ENCODE measurements around the gene SOHLH1. TPM values are rescaled to one million over a fixed set of nuclear protein-coding genes. Genes with fewer than 3 reads are reported as not detected.
"Not testable (repeated sequence)": the region's sequence is repeated elsewhere in the genome, so short reads cannot be mapped to it uniquely, and the experiment has no call there.

Gene SOHLH1
- total RNA-seq, 1 donor from 2014 or later = 0.18 TPM

DNA sequence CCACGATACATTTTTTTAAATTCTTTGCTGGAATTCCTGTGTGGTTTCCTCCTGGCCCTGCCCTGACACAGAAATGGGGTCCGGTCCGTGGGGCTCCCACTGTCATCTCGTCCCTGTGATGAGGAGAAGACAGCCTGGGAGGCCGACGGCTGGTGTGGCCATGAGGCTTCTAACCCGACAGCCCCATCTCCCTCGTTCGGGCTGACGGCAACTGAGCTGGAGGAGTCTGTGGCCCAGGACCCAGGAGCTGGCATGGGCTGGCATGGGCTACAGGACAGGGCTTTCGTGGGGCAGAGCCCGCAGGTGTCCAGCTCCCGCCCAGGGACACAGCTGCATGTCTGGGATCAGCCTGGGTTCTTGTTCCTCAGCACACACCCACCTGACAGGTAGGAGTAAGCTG, 22.4 kb downstream of the SOHLH1 start:
- no peaks in the 10 kb centered on the region for H3K4me1 Mint-ChIP-seq (ENCODE audit: unreplicated experiment)
- H3K27me3 Mint-ChIP-seq (ENCODE audit: unreplicated experiment) = peaks cover 13% of the 10 kb centered on the region
- no peak overlapping the region for H3K27ac Mint-ChIP-seq (ENCODE audit: unreplicated experiment)
- TF ChIP-seq CTCF (IDR thresholded peaks at IDR 0.05; ENCODE audit: unreplicated experiment) = no peak
- no peak for DNase-seq (ENCODE audit: low spot score)
- no peak overlapping the region for H3K4me3 Mint-ChIP-seq (ENCODE audit: unreplicated experiment)
- H3K9me3 Mint-ChIP-seq (ENCODE audit: unreplicated experiment) = no peaks in the 10 kb centered on the region
- no peaks in the 10 kb centered on the region for H3K36me3 Mint-ChIP-seq (ENCODE audit: low read depth, unreplicated experiment)

- Mint-ChIP-seq H3K36me3 (ENCODE audit: low read depth, unreplicated experiment) (no peaks in the 10 kb centered on the region), H3K4me1 (ENCODE audit: unreplicated experiment) (no peaks in the 10 kb centered on the region), H3K9me3 (ENCODE audit: unreplicated experiment) (no peaks in the 10 kb centered on the region), H3K27ac (ENCODE audit: unreplicated experiment) (no peak overlapping the region), H3K27me3 (ENCODE audit: unreplicated experiment) (peaks cover 8% of the 10 kb centered on the region), H3K4me3 (ENCODE audit: unreplicated experiment) (no peak overlapping the region)
- no peak for TF ChIP-seq CTCF (IDR thresholded peaks at IDR 0.05; ENCODE audit: unreplicated experiment)
- DNase-seq (ENCODE audit: low spot score) = no peak
These were observed 24.3 kb downstream of the SOHLH1 start for GRCh38 chr9:135674977-135675376.

GRCh38 chr9:135673941-135674340, 25.3 kb downstream of the SOHLH1 start:
- Mint-ChIP-seq H3K9me3 (ENCODE audit: unreplicated experiment) (no peaks in the 10 kb centered on the region), H3K36me3 (ENCODE audit: low read depth, unreplicated experiment) (peaks cover 4% of the 10 kb centered on the region), H3K27ac (ENCODE audit: unreplicated experiment) (no peak overlapping the region), H3K27me3 (ENCODE audit: unreplicated experiment) (peaks cover 10% of the 10 kb centered on the region), H3K4me3 (ENCODE audit: unreplicated experiment) (no peak overlapping the region), H3K4me1 (ENCODE audit: unreplicated experiment) (no peaks in the 10 kb centered on the region)
- DNase-seq (ENCODE audit: low spot score) = no peak
- TF ChIP-seq CTCF (IDR thresholded peaks at IDR 0.05; ENCODE audit: unreplicated experiment) = no peak

DNA sequence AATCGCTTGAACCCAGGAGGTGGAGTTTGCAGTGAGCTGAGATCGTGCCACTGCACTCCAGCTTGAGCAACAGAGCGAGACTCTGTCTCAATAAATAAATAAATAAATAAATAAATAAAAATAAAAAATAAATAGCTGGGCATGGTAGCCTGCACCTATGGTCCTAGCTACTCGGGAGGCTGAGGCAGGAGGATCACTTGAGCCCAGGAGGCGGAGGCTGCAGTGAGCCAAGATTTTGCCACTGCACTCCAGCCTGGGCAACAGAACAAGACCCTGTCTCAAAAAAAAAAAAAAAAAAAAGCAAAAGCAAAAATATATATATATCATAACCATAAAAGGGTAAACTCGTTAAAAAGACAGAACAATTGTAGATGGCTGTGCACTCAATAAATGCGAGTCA, 26.5 kb downstream of the SOHLH1 start:
- not testable (repeated sequence) for H3K4me3 Mint-ChIP-seq (ENCODE audit: unreplicated experiment); H3K9me3 Mint-ChIP-seq (ENCODE audit: unreplicated experiment); H3K36me3 Mint-ChIP-seq (ENCODE audit: low read depth, unreplicated experiment); H3K27ac Mint-ChIP-seq (ENCODE audit: unreplicated experiment); DNase-seq (ENCODE audit: low spot score); H3K4me1 Mint-ChIP-seq (ENCODE audit: unreplicated experiment)
- peaks cover 10% of the 10 kb centered on the region for H3K27me3 Mint-ChIP-seq (ENCODE audit: unreplicated experiment)

DNA sequence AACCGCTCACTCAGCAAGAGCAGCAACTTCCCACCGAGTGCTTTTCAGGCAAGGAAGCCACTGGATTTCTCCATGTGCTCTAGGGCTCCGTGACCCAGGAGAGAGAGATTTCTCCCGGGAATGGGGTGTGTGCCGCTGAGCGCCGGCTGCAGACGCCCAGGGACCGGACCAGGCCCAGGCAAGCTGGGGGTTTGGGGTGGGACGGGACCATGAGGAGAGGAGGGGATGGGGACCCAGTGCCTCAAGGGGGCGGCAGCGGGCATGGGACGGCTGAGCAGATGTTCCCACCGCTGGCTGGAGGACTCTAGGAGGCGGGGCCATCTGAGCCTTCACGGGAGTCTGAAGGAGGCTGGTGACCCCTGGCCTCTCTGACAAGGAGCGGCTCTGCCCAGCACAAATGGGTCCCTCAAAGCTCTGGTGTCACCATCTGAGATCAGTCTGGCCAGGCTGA, 27.7 kb downstream of the SOHLH1 start:
- Mint-ChIP-seq H3K27ac (ENCODE audit: unreplicated experiment) (no peak overlapping the region), H3K27me3 (ENCODE audit: unreplicated experiment) (peaks cover 7% of the 10 kb centered on the region), H3K4me1 (ENCODE audit: unreplicated experiment) (no peaks in the 10 kb centered on the region), H3K36me3 (ENCODE audit: low read depth, unreplicated experiment) (peaks cover 8% of the 10 kb centered on the region), H3K4me3 (ENCODE audit: unreplicated experiment) (no peak overlapping the region), H3K9me3 (ENCODE audit: unreplicated experiment) (no peaks in the 10 kb centered on the region)
- no peak for DNase-seq (ENCODE audit: low spot score)
- no peak for TF ChIP-seq CTCF (IDR thresholded peaks at IDR 0.05; ENCODE audit: unreplicated experiment)

Data from endothelial cell (in vitro differentiated cells).